ENCODE results near the gene PKM.

DNA sequence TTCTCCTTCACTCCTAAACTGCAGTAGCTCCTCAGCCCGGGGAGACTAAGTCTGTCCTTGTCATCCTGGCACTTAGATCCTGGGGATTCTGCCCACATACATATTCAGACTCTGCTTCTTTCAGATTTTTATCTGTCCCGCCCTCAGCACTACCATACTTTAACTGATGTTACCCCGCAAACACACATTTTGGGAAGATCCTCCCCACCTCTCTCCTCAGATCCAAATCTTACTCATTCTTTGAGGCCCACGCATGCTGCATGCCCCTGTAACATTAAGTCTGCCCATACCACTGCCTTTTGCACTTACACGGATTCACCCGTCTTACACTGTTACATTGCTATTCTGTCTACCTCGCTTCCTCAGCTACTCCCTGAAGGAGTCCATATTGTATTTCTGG lies 76.7 kb downstream of the PKM start:
- TF ChIP-seq CTCF (IDR thresholded peaks at IDR 0.05) (no peak), POLR2A (IDR thresholded peaks at IDR 0.05) (no peak)

Measured in Peyer's patch (tissue), 4 donors.